Measurements from ENCODE around the gene FHOD1. TPM values are rescaled to one million over a fixed set of nuclear protein-coding genes. Genes with fewer than 3 reads are reported as not detected.

The FHOD1 gene
- total and polyA plus RNA-seq, 2 of the 13 experiments (the other 11 are each of a cell fraction or from before 2014, with no cell fraction given): 20.0 to 20.8 TPM

GRCh38 chr16:67202426-67202825 is 44.9 kb downstream of the FHOD1 start:
- intact Hi-C loops (cut with micrococcal nuclease; ENCODE audit: unreplicated experiment) (no loop called here), in situ Hi-C loops (cut with HindIII; ENCODE audit: extremely low pct_ligation_motif_present, low pct_unique_long_range_greater_than_20kb) (no loop called here)
- no peaks in the 10 kb centered on the region for H3K27me3 ChIP-seq (ENCODE audit: control insufficient read depth in 1 of 2, insufficient read depth in 2 of 2, low read length in 2 of 2)
- no peak for ATAC-seq
- H3K27ac ChIP-seq (ENCODE audit: extremely low read length, insufficient read depth, low read length): no peak overlapping the region
- DNase-seq (ENCODE audit: low spot score): no peak
- 98% methylated on average over 8 of the region's 12 CpGs for WGBS (ENCODE audit: low lambda C conversion rate)
- no peak for FAIRE-seq
- ChIA-PET CTCF (ENCODE audit: low intra/inter-chr PET ratio, low total read pairs) (no interaction called here), POLR2A (interaction anchor here (0.7 to 1.2 kb wide), 4 partner anchors 10 to 44 kb away, joined by 3 to 4 read pairs (median 3); partner anchors contain the start of genes E2F4 and TMEM208)
- H3K9me3 ChIP-seq (ENCODE audit: low read length): no peaks in the 10 kb centered on the region
- peaks cover 33 to 44% of the 10 kb centered on the region in 2 experiments for H3K36me3 ChIP-seq (replicated peaks in 1 of 2; ENCODE audit: control insufficient read depth in 1 of 2, insufficient read depth in 2 of 2, low read length in 2 of 2)
- BruUV-seq (replicated peaks): no TSS peak
- no peak overlapping the region for H3K4me3 ChIP-seq (replicated peaks in 1 of 3; ENCODE audit: insufficient read depth in 1 of 3, low read depth in 2 of 3, low read length in 3 of 3)
- no peak overlapping the region for H3K4me2 ChIP-seq (ENCODE audit: low read depth, low read length)
- no peaks in the 10 kb centered on the region for H4K20me1 ChIP-seq (ENCODE audit: insufficient read depth, low read length)
- peaks cover 24% of the 10 kb centered on the region for H3K4me1 ChIP-seq (ENCODE audit: insufficient read depth, low read length)
- H2AFZ ChIP-seq (ENCODE audit: low read length): no peak overlapping the region
- no peak overlapping the region for H3K9ac ChIP-seq (ENCODE audit: insufficient read depth, low read depth, low read length)
- TF ChIP-seq, protein P1, sequence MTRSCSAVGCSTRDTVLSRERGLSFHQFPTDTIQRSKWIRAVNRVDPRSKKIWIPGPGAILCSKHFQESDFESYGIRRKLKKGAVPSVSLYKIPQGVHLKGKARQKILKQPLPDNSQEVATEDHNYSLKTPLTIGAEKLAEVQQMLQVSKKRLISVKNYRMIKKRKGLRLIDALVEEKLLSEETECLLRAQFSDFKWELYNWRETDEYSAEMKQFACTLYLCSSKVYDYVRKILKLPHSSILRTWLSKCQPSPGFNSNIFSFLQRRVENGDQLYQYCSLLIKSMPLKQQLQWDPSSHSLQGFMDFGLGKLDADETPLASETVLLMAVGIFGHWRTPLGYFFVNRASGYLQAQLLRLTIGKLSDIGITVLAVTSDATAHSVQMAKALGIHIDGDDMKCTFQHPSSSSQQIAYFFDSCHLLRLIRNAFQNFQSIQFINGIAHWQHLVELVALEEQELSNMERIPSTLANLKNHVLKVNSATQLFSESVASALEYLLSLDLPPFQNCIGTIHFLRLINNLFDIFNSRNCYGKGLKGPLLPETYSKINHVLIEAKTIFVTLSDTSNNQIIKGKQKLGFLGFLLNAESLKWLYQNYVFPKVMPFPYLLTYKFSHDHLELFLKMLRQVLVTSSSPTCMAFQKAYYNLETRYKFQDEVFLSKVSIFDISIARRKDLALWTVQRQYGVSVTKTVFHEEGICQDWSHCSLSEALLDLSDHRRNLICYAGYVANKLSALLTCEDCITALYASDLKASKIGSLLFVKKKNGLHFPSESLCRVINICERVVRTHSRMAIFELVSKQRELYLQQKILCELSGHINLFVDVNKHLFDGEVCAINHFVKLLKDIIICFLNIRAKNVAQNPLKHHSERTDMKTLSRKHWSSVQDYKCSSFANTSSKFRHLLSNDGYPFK (CRISPR knock-in tag; IDR thresholded peaks at IDR 0.05; ENCODE audit: borderline replicate concordance): no peak
- TF ChIP-seq MEIS2 (CRISPR knock-in tag; IDR thresholded peaks at IDR 0.05) (no peak), RFXAP (CRISPR knock-in tag; IDR thresholded peaks at IDR 0.05; ENCODE audit: borderline replicate concordance) (no peak), ZFP62 (CRISPR knock-in tag; IDR thresholded peaks at IDR 0.05) (no peak), MTF1 (CRISPR knock-in tag; IDR thresholded peaks at IDR 0.05) (no peak), ZNF720 (CRISPR knock-in tag; IDR thresholded peaks at IDR 0.05) (no peak), EHMT2 (IDR thresholded peaks at IDR 0.05; ENCODE audit: borderline replicate concordance, low read depth, low read length) (no peak), ZNF619 (CRISPR knock-in tag; IDR thresholded peaks at IDR 0.05) (no peak), GTF2F1 (IDR thresholded peaks at IDR 0.05; ENCODE audit: low read length) (no peak), REPIN1 (CRISPR knock-in tag; IDR thresholded peaks at IDR 0.05; ENCODE audit: borderline replicate concordance, low read depth) (no peak), LCORL (IDR thresholded peaks at IDR 0.05) (no peak), LCORL (CRISPR knock-in tag; IDR thresholded peaks at IDR 0.05) (no peak), IRF1 (CRISPR knock-in tag; IDR thresholded peaks at IDR 0.05; ENCODE audit: low read depth) (no peak), ZNF564 (CRISPR knock-in tag; IDR thresholded peaks at IDR 0.05) (no peak), ZNF205 (CRISPR knock-in tag; IDR thresholded peaks at IDR 0.05) (no peak), CREM (IDR thresholded peaks at IDR 0.05) (no peak), CREM (CRISPR knock-in tag; IDR thresholded peaks at IDR 0.05) (no peak), ZBTB1 (CRISPR knock-in tag; IDR thresholded peaks at IDR 0.05; ENCODE audit: borderline replicate concordance) (no peak)
- TF ChIP-seq, protein P2, sequence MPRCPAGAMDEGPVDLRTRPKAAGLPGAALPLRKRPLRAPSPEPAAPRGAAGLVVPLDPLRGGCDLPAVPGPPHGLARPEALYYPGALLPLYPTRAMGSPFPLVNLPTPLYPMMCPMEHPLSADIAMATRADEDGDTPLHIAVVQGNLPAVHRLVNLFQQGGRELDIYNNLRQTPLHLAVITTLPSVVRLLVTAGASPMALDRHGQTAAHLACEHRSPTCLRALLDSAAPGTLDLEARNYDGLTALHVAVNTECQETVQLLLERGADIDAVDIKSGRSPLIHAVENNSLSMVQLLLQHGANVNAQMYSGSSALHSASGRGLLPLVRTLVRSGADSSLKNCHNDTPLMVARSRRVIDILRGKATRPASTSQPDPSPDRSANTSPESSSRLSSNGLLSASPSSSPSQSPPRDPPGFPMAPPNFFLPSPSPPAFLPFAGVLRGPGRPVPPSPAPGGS (CRISPR knock-in tag; IDR thresholded peaks at IDR 0.05): no peak
- H3K79me2 ChIP-seq (ENCODE audit: insufficient read depth, low read length): no peaks in the 10 kb centered on the region
